IMR-90 (cell line): ENCODE results near the gene BPTF. TPM values are rescaled to one million over a fixed set of nuclear protein-coding genes. Genes with fewer than 3 reads are reported as not detected.

Experiments
- ATAC-seq: fragments of 200-7000 bp; cut with Tn5 transposase; 2 replicates; pipeline ENCODE4 v1.9.1; 2020; ENCODE audit warnings: low read depth, mild to moderate bottlenecking, moderate library complexity
- BruUV-seq: library from RNA; stranded (reverse); fragments of 400-500 nt; replicated peaks from 2 replicates; lab custom pipeline; 2021; lab: Mats Ljungman, UMichigan
- CTCF ChIA-PET: fragments of 300-600 bp; formaldehyde crosslinking; extraction: SDS; loops from one replicate; lab custom pipeline; 2021; ENCODE audit warnings: antibody characterized with exemption; lab: Yijun Ruan, JAX
- POLR2A ChIA-PET: fragments of 300-600 bp; sonication (Branson Sonifier 250); formaldehyde crosslinking; loops from one replicate; lab custom pipeline; 2022; ENCODE audit warnings: antibody characterized with exemption; ENCODE audit not compliant: unreplicated experiment; lab: Charles Lee
- DNase-seq: peaks from one replicate; pipeline ENCODE4 v3.0.0; 2013
- H2AFZ ChIP-seq: replicated peaks from 2 replicates; pipeline ENCODE3; 2013; ENCODE audit warnings: low read length, mild to moderate bottlenecking; ENCODE audit not compliant: poor library complexity
- H2AK5ac ChIP-seq: 2 replicates; pipeline ENCODE4 v1.6.1; 2013; ENCODE audit warnings: low read depth, low read length, inconsistent platforms
- H2AK9ac ChIP-seq: replicated peaks from 2 replicates; pipeline ENCODE3; 2013; ENCODE audit warnings: mild to moderate bottlenecking, low read depth, low read length, moderate library complexity; ENCODE audit not compliant: poor library complexity
- H2BK120ac ChIP-seq: 2 replicates; pipeline ENCODE4 v1.6.1; 2013; ENCODE audit warnings: low read depth, low read length, inconsistent platforms
- H2BK15ac ChIP-seq: 3 replicates; pipeline ENCODE4 v1.6.1; 2013; ENCODE audit warnings: low read depth, low read length, inconsistent platforms
- H2BK20ac ChIP-seq: 2 replicates; pipeline ENCODE4 v1.6.1; 2013; ENCODE audit warnings: low read depth, mild to moderate bottlenecking, inconsistent platforms, low read length, moderate library complexity
- H2BK5ac ChIP-seq: 2 replicates; pipeline ENCODE4 v1.6.1; 2013; ENCODE audit warnings: mild to moderate bottlenecking, low read depth, low read length, inconsistent platforms; ENCODE audit not compliant: poor library complexity, severe bottlenecking
- H3K14ac ChIP-seq: replicated peaks from 2 replicates; pipeline ENCODE4 v1.6.1; 2013; ENCODE audit warnings: low read depth, low read length, inconsistent platforms
- H3K18ac ChIP-seq: 2 replicates; pipeline ENCODE4 v1.6.1; 2013; ENCODE audit warnings: low read depth, low read length, control low read depth
- H3K23ac ChIP-seq: 2 replicates; pipeline ENCODE4 v1.6.1; 2013; ENCODE audit warnings: low read depth, low read length, inconsistent platforms
- H3K27ac ChIP-seq: 2 replicates; pipeline ENCODE4 v1.5.1; 2013; ENCODE audit warnings: mild to moderate bottlenecking, control low read depth, low read length; ENCODE audit not compliant: insufficient read depth
- H3K27me3 ChIP-seq: 2 replicates; pipeline ENCODE4 v1.6.1; 2013; ENCODE audit warnings: low read length; ENCODE audit not compliant: control insufficient read depth, insufficient read depth
- H3K36me3 ChIP-seq: 2 replicates; pipeline ENCODE4 v1.6.1; 2013; ENCODE audit warnings: low read length, mixed read lengths; ENCODE audit not compliant: control insufficient read depth, insufficient read depth
- H3K4ac ChIP-seq: 2 replicates; pipeline ENCODE4 v1.6.1; 2013; ENCODE audit warnings: low read depth, low read length, inconsistent platforms
- H3K4me1 ChIP-seq: 2 replicates; pipeline ENCODE4 v1.6.1; 2013; ENCODE audit warnings: low read length, mixed read lengths; ENCODE audit not compliant: control insufficient read depth, insufficient read depth
- H3K4me2 ChIP-seq: 2 replicates; pipeline ENCODE4 v1.6.1; 2013; ENCODE audit warnings: low read depth, mild to moderate bottlenecking, control low read depth, low read length, moderate library complexity
- H3K4me3 ChIP-seq: 2 replicates; pipeline ENCODE4 v1.5.1; 2013; ENCODE audit warnings: low read depth, mild to moderate bottlenecking, control low read depth, low read length, moderate library complexity; ENCODE audit not compliant: insufficient read depth
- H3K56ac ChIP-seq: 2 replicates; pipeline ENCODE4 v1.6.1; 2013; ENCODE audit warnings: low read length, inconsistent platforms; ENCODE audit not compliant: insufficient read depth; ENCODE audit errors: extremely low read depth
- H3K79me1 ChIP-seq, 2 experiments: 2 replicates each; pipeline ENCODE4 v1.6.1; 2013; ENCODE audit warnings: low read length in 2 of 2, inconsistent platforms in 1 of 2, low read depth in 1 of 2
- H3K9ac ChIP-seq: 2 replicates; pipeline ENCODE4 v1.6.1; 2013; ENCODE audit warnings: low read depth, low read length, control low read depth
- H3K9me1 ChIP-seq: 2 replicates; pipeline ENCODE4 v1.6.1; 2013; ENCODE audit warnings: low read length, inconsistent platforms; ENCODE audit not compliant: insufficient read depth
- H3K9me3 ChIP-seq: 2 replicates; pipeline ENCODE4 v1.6.1; 2013; ENCODE audit warnings: low read length; ENCODE audit not compliant: control insufficient read depth, insufficient read depth
- H4K20me1 ChIP-seq: 2 replicates; pipeline ENCODE4 v1.6.1; 2013; ENCODE audit warnings: low read length, inconsistent platforms; ENCODE audit not compliant: insufficient read depth
- H4K5ac ChIP-seq: 2 replicates; pipeline ENCODE4 v1.6.1; 2013; ENCODE audit warnings: mild to moderate bottlenecking, low read depth, low read length, control low read depth
- H4K8ac ChIP-seq, 2 experiments: 2 replicates each; pipeline ENCODE4 v1.6.1; 2013; ENCODE audit warnings: low read depth in 2 of 2, low read length in 2 of 2, control low read depth in 1 of 2, inconsistent platforms in 1 of 2
- H4K91ac ChIP-seq: 2 replicates; pipeline ENCODE4 v1.6.1; 2013; ENCODE audit warnings: low read depth, low read length, inconsistent platforms; ENCODE audit not compliant: insufficient read depth
- BHLHE40 ChIP-seq: fragments of 150-350 bp; IDR thresholded peaks from 2 replicates; pipeline ENCODE4 v1.6.1; 2016; ENCODE audit warnings: mild to moderate bottlenecking, low read depth, low read length
- CEBPB ChIP-seq: IDR thresholded peaks from 2 replicates; pipeline ENCODE4 v1.6.1; 2012; ENCODE audit warnings: low read depth, low read length, improper control_type of control experiment
- CHD1 ChIP-seq: IDR thresholded peaks from 2 replicates; pipeline ENCODE4 v1.6.1; 2012; ENCODE audit warnings: low read depth, low read length, improper control_type of control experiment
- MAFK ChIP-seq: IDR thresholded peaks from 2 replicates; pipeline ENCODE4 v1.6.1; 2012; ENCODE audit warnings: low read depth, low read length, improper control_type of control experiment
- MAZ ChIP-seq: IDR thresholded peaks from 2 replicates; pipeline ENCODE4 v1.6.1; 2012; ENCODE audit warnings: low read depth, mild to moderate bottlenecking, low read length, improper control_type of control experiment, moderate library complexity, borderline replicate concordance
- MXI1 ChIP-seq: IDR thresholded peaks from 2 replicates; pipeline ENCODE4 v1.6.1; 2012; ENCODE audit warnings: low read depth, mild to moderate bottlenecking, low read length, moderate library complexity, borderline replicate concordance
- NFE2L2 ChIP-seq: fragments of 150-350 bp; IDR thresholded peaks from 2 replicates; pipeline ENCODE4 v1.6.1; 2016; ENCODE audit warnings: low read depth, mild to moderate bottlenecking, low read length
- RAD21 ChIP-seq: IDR thresholded peaks from 2 replicates; pipeline ENCODE4 v1.6.1; 2012; ENCODE audit warnings: low read length, improper control_type of control experiment
- RFX5 ChIP-seq: IDR thresholded peaks from 2 replicates; pipeline ENCODE4 v1.8.0; 2012; ENCODE audit warnings: low read depth, mild to moderate bottlenecking, low read length, moderate library complexity
- SMC3 ChIP-seq: fragments of 150-350 bp; IDR thresholded peaks from 2 replicates; pipeline ENCODE4 v1.6.1; 2016; ENCODE audit warnings: low read depth, mild to moderate bottlenecking, antibody characterized with exemption, low read length, moderate library complexity
- WGBS, 2 experiments: methylation state at CpG; one replicate each; pipeline versions ENCODE4 v1.1.5 to v1.1.7; 2013; ENCODE audit warnings: missing lambda C conversion rate in 2 of 2; ENCODE audit not compliant: insufficient read length in 1 of 2; ENCODE audit errors: extremely low coverage in 2 of 2; 5-methylcytosine and 5-hydroxymethylcytosine counted together
- dilution Hi-C: fragments of 300-500 bp; cut with HindIII; formaldehyde crosslinking; loops from one replicate; pipeline ENCODE4 v1.14.3; 2018; ENCODE audit warnings: low sequenced_read_pairs; ENCODE audit not compliant: unreplicated experiment
- in situ Hi-C: fragments of 300-500 bp; cut with MboI; formaldehyde crosslinking; loops from 3 replicates; pipeline ENCODE4 v1.14.3; 2019; ENCODE audit warnings: low sequenced_read_pairs, inconsistent platforms, mixed read lengths
- intact Hi-C: fragments of 100-400 bp; cut with micrococcal nuclease; formaldehyde crosslinking; loops from 2 replicates; pipeline ENCODE4 v1.10.0; 2022
- polyA plus RNA-seq, 3 experiments: library from polyadenylated mRNA; depleted of rRNA; stranded (reverse); fragments of >200 nt; gene quantifications; 2 replicates each; pipeline ENCODE4 v1.2.3, GENCODE V29; 2012; ENCODE audit warnings: low replicate concordance in 1 of 3
- total RNA-seq: library from RNA; depleted of rRNA; stranded (reverse); fragments of >200 nt; gene quantifications from 2 replicates; pipeline ENCODE4 v1.2.3, GENCODE V29; 2012
- TF ChIP-seq, protein P1 (sequence below): conservative IDR thresholded peaks from 2 replicates; pipeline ENCODE4 v1.5.1; 2012; ENCODE audit warnings: mild to moderate bottlenecking, low read depth, low read length, improper control_type of control experiment
- TF ChIP-seq, protein P2 (sequence below): fragments of 150-350 bp; IDR thresholded peaks from 2 replicates; pipeline ENCODE4 v1.6.1; 2016; ENCODE audit warnings: low read depth, mild to moderate bottlenecking, low read length, moderate library complexity, borderline replicate concordance

Gene BPTF
- total and polyA plus RNA-seq, 2 of the 4 experiments (the other 2 are of a cell fraction) = 32.3 to 35.7 TPM

- peaks cover 10 to 36% of the 10 kb centered on the region in 2 experiments; a peak in 3 of 4 replicates for H3K79me1 ChIP-seq
- no peak overlapping the region for H4K91ac ChIP-seq
- no peaks in the 10 kb centered on the region for H3K27me3 ChIP-seq
- no peak overlapping the region for H3K18ac ChIP-seq
- no peak for DNase-seq
- no peaks in the 10 kb centered on the region; the same call in 1 of the 2 replicates for H4K20me1 ChIP-seq
- H2BK20ac ChIP-seq = no peak overlapping the region
- H3K36me3 ChIP-seq = peaks cover 35% of the 10 kb centered on the region
- H3K9me3 ChIP-seq = no peaks in the 10 kb centered on the region
- no peak overlapping the region for H2BK5ac ChIP-seq
- peaks cover 3% of the 10 kb centered on the region; the same call in 1 of the 2 replicates for H3K9me1 ChIP-seq
- no peak overlapping the region for H2BK15ac ChIP-seq
- H2BK120ac ChIP-seq = no peak overlapping the region
- TF ChIP-seq, protein P1, sequence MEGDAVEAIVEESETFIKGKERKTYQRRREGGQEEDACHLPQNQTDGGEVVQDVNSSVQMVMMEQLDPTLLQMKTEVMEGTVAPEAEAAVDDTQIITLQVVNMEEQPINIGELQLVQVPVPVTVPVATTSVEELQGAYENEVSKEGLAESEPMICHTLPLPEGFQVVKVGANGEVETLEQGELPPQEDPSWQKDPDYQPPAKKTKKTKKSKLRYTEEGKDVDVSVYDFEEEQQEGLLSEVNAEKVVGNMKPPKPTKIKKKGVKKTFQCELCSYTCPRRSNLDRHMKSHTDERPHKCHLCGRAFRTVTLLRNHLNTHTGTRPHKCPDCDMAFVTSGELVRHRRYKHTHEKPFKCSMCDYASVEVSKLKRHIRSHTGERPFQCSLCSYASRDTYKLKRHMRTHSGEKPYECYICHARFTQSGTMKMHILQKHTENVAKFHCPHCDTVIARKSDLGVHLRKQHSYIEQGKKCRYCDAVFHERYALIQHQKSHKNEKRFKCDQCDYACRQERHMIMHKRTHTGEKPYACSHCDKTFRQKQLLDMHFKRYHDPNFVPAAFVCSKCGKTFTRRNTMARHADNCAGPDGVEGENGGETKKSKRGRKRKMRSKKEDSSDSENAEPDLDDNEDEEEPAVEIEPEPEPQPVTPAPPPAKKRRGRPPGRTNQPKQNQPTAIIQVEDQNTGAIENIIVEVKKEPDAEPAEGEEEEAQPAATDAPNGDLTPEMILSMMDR = no peak
- TF ChIP-seq, protein P2, sequence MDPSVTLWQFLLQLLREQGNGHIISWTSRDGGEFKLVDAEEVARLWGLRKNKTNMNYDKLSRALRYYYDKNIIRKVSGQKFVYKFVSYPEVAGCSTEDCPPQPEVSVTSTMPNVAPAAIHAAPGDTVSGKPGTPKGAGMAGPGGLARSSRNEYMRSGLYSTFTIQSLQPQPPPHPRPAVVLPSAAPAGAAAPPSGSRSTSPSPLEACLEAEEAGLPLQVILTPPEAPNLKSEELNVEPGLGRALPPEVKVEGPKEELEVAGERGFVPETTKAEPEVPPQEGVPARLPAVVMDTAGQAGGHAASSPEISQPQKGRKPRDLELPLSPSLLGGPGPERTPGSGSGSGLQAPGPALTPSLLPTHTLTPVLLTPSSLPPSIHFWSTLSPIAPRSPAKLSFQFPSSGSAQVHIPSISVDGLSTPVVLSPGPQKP = no peak
- no peak for TF ChIP-seq MAZ
- no peak for TF ChIP-seq SMC3
- TF ChIP-seq MAFK = no peak
- no peak for TF ChIP-seq CHD1
- no peak for TF ChIP-seq NFE2L2
- no peak for TF ChIP-seq MXI1
- no peak for TF ChIP-seq RFX5
- TF ChIP-seq RAD21 = no peak
- no peak for TF ChIP-seq CEBPB
- no peak for TF ChIP-seq BHLHE40
- ATAC-seq = no peak
- no peak overlapping the region for H3K9ac ChIP-seq
- in situ Hi-C loops (no loop called here), intact Hi-C loops (loop anchor here (10.0 kb wide), 1 partner anchor 166 kb away; no protein-coding TSS in a partner anchor), dilution Hi-C loops (no loop called here)
- H4K8ac ChIP-seq = no peak overlapping the region
- H3K4me2 ChIP-seq = no peak overlapping the region
- 90% methylated on average over 2 of the region's 10 CpGs; no CpG with 5 or more reads in 1 of the 2 experiments for WGBS, 2 experiments
- H3K4me3 ChIP-seq = no peak overlapping the region
- H3K23ac ChIP-seq = no peak overlapping the region
- no peak overlapping the region for H3K56ac ChIP-seq
- H3K4ac ChIP-seq = no peak overlapping the region
- H2AFZ ChIP-seq = no peak overlapping the region
- H4K5ac ChIP-seq = no peak overlapping the region
- H3K27ac ChIP-seq = no peak overlapping the region
- H3K4me1 ChIP-seq = no peaks in the 10 kb centered on the region
- CTCF ChIA-PET = interaction anchor here (0.6 kb wide), 1 partner anchor 11 kb away, joined by 3 read pairs; no protein-coding TSS in a partner anchor
- no peak overlapping the region for H2AK5ac ChIP-seq
- no TSS peak for BruUV-seq
- POLR2A ChIA-PET = no interaction called here
- no peak overlapping the region for H3K14ac ChIP-seq
- no peak overlapping the region for H2AK9ac ChIP-seq
These were observed 85.9 kb downstream of the BPTF start for GRCh38 chr17:67911059-67911782.
